Calu3 (cell line): ENCODE measurements around the gene TTC27. TPM values are rescaled to one million over a fixed set of nuclear protein-coding genes. Genes with fewer than 3 reads are reported as not detected.
"Not testable (repeated sequence)": the region's sequence is repeated elsewhere in the genome, so short reads cannot be mapped to it uniquely, and the experiment has no call there.

Experiments used
- BruUV-seq: library from RNA; stranded (reverse); fragments of 400-500 nt; replicated peaks from 2 replicates; lab custom pipeline; 2021; lab: Mats Ljungman, UMichigan
- CTCF ChIA-PET: fragments of 300-600 bp; sonication (Branson Sonifier 250); formaldehyde crosslinking; loops from one replicate; lab custom pipeline; 2022; ENCODE audit warnings: antibody characterized with exemption; lab: Charles Lee
- DNase-seq: peaks from one replicate; pipeline ENCODE4 v3.0.0; 2022
- H3K27ac Mint-ChIP-seq: one replicate; pipeline ENCODE4 v1.8.0; 2022; ENCODE audit warnings: mixed read lengths; ENCODE audit not compliant: unreplicated experiment
- H3K27me3 Mint-ChIP-seq: one replicate; pipeline ENCODE4 v1.8.0; 2022; ENCODE audit warnings: mixed read lengths; ENCODE audit not compliant: unreplicated experiment
- H3K36me3 Mint-ChIP-seq: one replicate; pipeline ENCODE4 v1.8.0; 2022; ENCODE audit warnings: mild to moderate bottlenecking, moderate library complexity, mixed read lengths; ENCODE audit not compliant: insufficient read depth, unreplicated experiment
- H3K4me1 Mint-ChIP-seq: one replicate; pipeline ENCODE4 v1.8.0; 2022; ENCODE audit warnings: mild to moderate bottlenecking, low read depth, mixed read lengths; ENCODE audit not compliant: unreplicated experiment
- H3K4me3 Mint-ChIP-seq: one replicate; pipeline ENCODE4 v1.8.0; 2022; ENCODE audit warnings: mild to moderate bottlenecking, low read depth, moderate library complexity, mixed read lengths; ENCODE audit not compliant: unreplicated experiment
- H3K9me3 Mint-ChIP-seq: one replicate; pipeline ENCODE4 v1.8.0; 2022; ENCODE audit warnings: low read depth, mixed read lengths; ENCODE audit not compliant: unreplicated experiment
- intact Hi-C: fragments of 100-400 bp; cut with micrococcal nuclease; formaldehyde crosslinking; loops from one replicate; pipeline ENCODE4 v1.10.0; 2022; ENCODE audit not compliant: unreplicated experiment
- total RNA-seq: library from RNA; stranded (reverse); gene quantifications from 2 replicates; pipeline ENCODE4 v1.2.3, GENCODE V29; 2022
- TF ChIP-seq, protein P1 (sequence below): fragments of 200-600 bp; IDR thresholded peaks from one replicate; pipeline ENCODE4 v1.8.0; 2022; ENCODE audit warnings: antibody characterized with exemption; ENCODE audit not compliant: unreplicated experiment

TTC27 gene
- total RNA-seq, 1 experiment from 2014 or later, result 20.1 TPM

DNA sequence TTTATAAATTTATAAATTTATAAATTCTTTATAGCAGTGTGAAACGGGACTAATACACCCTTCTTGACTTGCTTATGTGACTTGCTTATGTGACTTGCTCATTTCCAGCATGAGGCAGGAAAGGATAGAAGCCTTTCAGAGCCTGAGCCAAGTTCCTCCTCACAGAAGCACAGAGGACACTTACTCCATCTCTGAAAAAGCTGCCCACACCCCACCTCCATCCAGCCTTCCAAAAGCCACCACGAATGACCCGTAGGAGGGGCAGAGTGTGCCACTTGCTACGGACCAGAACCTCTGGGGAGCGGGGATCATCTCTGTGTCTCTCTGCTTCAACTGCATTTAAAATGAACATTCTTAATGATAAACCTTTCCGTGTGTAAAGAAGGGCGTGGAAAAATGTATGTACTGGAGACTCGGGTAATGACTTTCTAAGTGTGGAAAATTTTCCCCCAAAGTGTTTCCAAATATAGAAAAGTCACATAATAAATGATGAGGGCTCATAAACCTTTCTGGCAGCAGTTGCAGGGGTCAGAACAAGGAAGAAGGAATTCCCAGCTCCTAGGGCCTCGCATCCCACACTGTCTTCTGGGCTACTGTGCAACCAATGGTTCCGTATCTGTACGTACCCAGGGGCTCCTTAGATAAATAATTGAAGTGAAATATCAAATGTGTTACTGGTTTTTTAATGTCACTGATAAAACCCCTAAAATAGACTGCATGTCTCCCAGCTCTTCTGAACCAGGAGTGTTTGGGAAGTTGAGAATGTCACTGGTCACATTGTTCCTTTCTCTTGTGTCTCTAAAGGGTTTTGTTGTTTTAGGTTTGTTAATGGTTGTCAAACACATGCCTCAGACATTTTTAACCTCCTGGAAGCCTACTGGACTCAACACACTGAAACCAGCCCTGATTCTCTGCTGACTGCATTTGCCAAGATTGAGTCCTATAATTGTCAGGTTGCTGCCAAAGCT lies 214.4 kb downstream of the TTC27 start:
- no TSS peak for BruUV-seq
- intact Hi-C loops, result no loop called here
- DNase-seq, result no peak
- TF ChIP-seq, protein P1, sequence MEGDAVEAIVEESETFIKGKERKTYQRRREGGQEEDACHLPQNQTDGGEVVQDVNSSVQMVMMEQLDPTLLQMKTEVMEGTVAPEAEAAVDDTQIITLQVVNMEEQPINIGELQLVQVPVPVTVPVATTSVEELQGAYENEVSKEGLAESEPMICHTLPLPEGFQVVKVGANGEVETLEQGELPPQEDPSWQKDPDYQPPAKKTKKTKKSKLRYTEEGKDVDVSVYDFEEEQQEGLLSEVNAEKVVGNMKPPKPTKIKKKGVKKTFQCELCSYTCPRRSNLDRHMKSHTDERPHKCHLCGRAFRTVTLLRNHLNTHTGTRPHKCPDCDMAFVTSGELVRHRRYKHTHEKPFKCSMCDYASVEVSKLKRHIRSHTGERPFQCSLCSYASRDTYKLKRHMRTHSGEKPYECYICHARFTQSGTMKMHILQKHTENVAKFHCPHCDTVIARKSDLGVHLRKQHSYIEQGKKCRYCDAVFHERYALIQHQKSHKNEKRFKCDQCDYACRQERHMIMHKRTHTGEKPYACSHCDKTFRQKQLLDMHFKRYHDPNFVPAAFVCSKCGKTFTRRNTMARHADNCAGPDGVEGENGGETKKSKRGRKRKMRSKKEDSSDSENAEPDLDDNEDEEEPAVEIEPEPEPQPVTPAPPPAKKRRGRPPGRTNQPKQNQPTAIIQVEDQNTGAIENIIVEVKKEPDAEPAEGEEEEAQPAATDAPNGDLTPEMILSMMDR, result no peak
- Mint-ChIP-seq H3K4me1 (no peaks in the 10 kb centered on the region), H3K27ac (no peak overlapping the region), H3K4me3 (no peak overlapping the region), H3K27me3 (no peaks in the 10 kb centered on the region), H3K36me3 (no peaks in the 10 kb centered on the region), H3K9me3 (no peaks in the 10 kb centered on the region)
- CTCF ChIA-PET, result no interaction called here

DNA sequence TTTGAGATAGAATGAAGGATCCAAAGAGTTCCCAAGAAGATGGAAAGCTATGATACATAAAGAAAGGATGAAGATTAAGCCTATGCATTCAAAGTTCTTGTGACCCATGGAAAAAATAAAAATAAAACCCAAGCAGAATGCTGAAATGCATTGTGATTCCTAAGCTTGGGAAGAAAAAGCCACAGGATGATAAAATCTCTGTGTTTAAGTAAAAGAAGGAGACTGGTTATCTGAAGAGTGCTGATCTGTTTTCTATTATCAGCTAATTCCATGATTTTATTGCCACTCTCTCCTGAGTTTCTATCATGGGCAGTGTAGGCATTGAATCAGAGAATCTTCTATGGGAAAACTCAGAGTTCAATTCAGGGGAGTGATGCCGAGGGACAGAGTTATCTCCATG lies 215.8 kb downstream of the TTC27 start:
- Mint-ChIP-seq H3K4me3 (no peak overlapping the region), H3K4me1 (no peaks in the 10 kb centered on the region), H3K27ac (no peak overlapping the region), H3K27me3 (no peaks in the 10 kb centered on the region), H3K9me3 (no peaks in the 10 kb centered on the region), H3K36me3 (no peaks in the 10 kb centered on the region)
- CTCF ChIA-PET, result no interaction called here
- intact Hi-C loops, result no loop called here
- BruUV-seq, result no TSS peak
- TF ChIP-seq, protein P1, result no peak
- no peak for DNase-seq

GRCh38 chr2:32844253-32844652 lies 216.4 kb downstream of the TTC27 start:
- H3K4me3 Mint-ChIP-seq, result no peak overlapping the region
- H3K4me1 Mint-ChIP-seq, result no peaks in the 10 kb centered on the region
- TF ChIP-seq, protein P1, result no peak
- no TSS peak for BruUV-seq
- no peak for DNase-seq
- intact Hi-C loops, result no loop called here
- H3K36me3 Mint-ChIP-seq, result no peaks in the 10 kb centered on the region
- H3K9me3 Mint-ChIP-seq, result no peaks in the 10 kb centered on the region
- H3K27me3 Mint-ChIP-seq, result no peaks in the 10 kb centered on the region
- H3K27ac Mint-ChIP-seq, result no peak overlapping the region
- CTCF ChIA-PET, result no interaction called here

- H3K9me3 Mint-ChIP-seq, intact Hi-C loops, BruUV-seq, DNase-seq, H3K27ac Mint-ChIP-seq, CTCF ChIA-PET, H3K4me1 Mint-ChIP-seq, H3K36me3 Mint-ChIP-seq, H3K4me3 Mint-ChIP-seq, H3K27me3 Mint-ChIP-seq: not testable (repeated sequence)
Measured at GRCh38 chr2:32846274-32846673, 218.4 kb downstream of the TTC27 start.

GRCh38 chr2:32847734-32848133 lies 219.9 kb downstream of the TTC27 start:
- TF ChIP-seq, protein P1, result no peak
- no peak for DNase-seq
- Mint-ChIP-seq H3K36me3 (no peaks in the 10 kb centered on the region), H3K9me3 (no peaks in the 10 kb centered on the region), H3K4me3 (no peak overlapping the region), H3K27me3 (no peaks in the 10 kb centered on the region), H3K4me1 (no peaks in the 10 kb centered on the region), H3K27ac (no peak overlapping the region)
- CTCF ChIA-PET, result no interaction called here
- BruUV-seq, result no TSS peak
- intact Hi-C loops, result no loop called here
